Measurements from ENCODE around the gene KIF5A. TPM values are rescaled to one million over a fixed set of nuclear protein-coding genes. Genes with fewer than 3 reads are reported as not detected.
"Not testable (repeated sequence)": the region's sequence is repeated elsewhere in the genome, so short reads cannot be mapped to it uniquely, and the experiment has no call there.

KIF5A gene
- total RNA-seq, 4 donors from 2014 or later: 0.15 to 0.22 (median 0.19) TPM; not detected in 1

- H3K27me3 ChIP-seq: peaks cover 0 to 25% (median 0%) of the 10 kb centered on the region in 4 donors
- no peaks in the 10 kb centered on the region for H3K36me3 ChIP-seq
- H3K9me3 ChIP-seq: no peaks in the 10 kb centered on the region
- H3K27ac ChIP-seq: no peak overlapping the region
- H3K4me3 ChIP-seq: no peak overlapping the region
- 87 to 95% methylated on average over 3 of the region's 3 CpGs for WGBS, 2 donors
- DNase-seq: no peak
- no peak for TF ChIP-seq CTCF (IDR thresholded peaks at IDR 0.05)
- no peak for TF ChIP-seq POLR2A (IDR thresholded peaks at IDR 0.05)
- H3K4me1 ChIP-seq: peaks cover 0 to 7% (median 3%) of the 10 kb centered on the region in 3 donors
- intact Hi-C loops (cut with DNase I): no loop called here
Observed at GRCh38 chr12:57586128-57586527, 36.3 kb downstream of the KIF5A start.

- intact Hi-C loops (cut with DNase I): no loop called here
- no peak overlapping the region for H3K27ac ChIP-seq
- no peaks in the 10 kb centered on the region for H3K9me3 ChIP-seq
- TF ChIP-seq CTCF (IDR thresholded peaks at IDR 0.05) (no peak), POLR2A (IDR thresholded peaks at IDR 0.05) (no peak)
- no peak overlapping the region for H3K4me3 ChIP-seq
- 90 to 91% methylated on average over 3 of the region's 3 CpGs for WGBS, 2 donors
- H3K36me3 ChIP-seq: no peaks in the 10 kb centered on the region
- peaks cover 0 to 25% (median 0%) of the 10 kb centered on the region in 4 donors for H3K27me3 ChIP-seq
- DNase-seq: no peak
- H3K4me1 ChIP-seq: peaks cover 0 to 12% (median 6%) of the 10 kb centered on the region in 3 donors
Observed at GRCh38 chr12:57586832-57587429, 37.1 kb downstream of the KIF5A start.

GRCh38 chr12:57588951-57589610 is 39.2 kb downstream of the KIF5A start:
- H3K36me3 ChIP-seq; H3K4me3 ChIP-seq; H3K27ac ChIP-seq; intact Hi-C loops (cut with DNase I); H3K9me3 ChIP-seq; DNase-seq: not testable (repeated sequence)
- Histone ChIP-seq H3K27me3 (peaks cover 0 to 18% (median 0%) of the 10 kb centered on the region in 4 donors), H3K4me1 (peaks cover 0 to 28% (median 9%) of the 10 kb centered on the region in 3 donors)
- WGBS, 2 donors: 84 to 89% methylated on average over 15 of the region's 15 CpGs

- peaks cover 0 to 18% (median 0%) of the 10 kb centered on the region in 3 donors for H3K36me3 ChIP-seq
- TF ChIP-seq POLR2A (IDR thresholded peaks at IDR 0.05) (no peak), CTCF (IDR thresholded peaks at IDR 0.05) (no peak)
- H3K9me3 ChIP-seq: no peaks in the 10 kb centered on the region
- H3K4me1 ChIP-seq: peaks cover 0 to 28% (median 9%) of the 10 kb centered on the region in 3 donors
- peak overlapping the region; percentile 73 to 94 (median 76) for H3K4me3 ChIP-seq
- 11 to 24% methylated on average over 2 of the region's 2 CpGs for WGBS, 2 donors
- intact Hi-C loops (cut with DNase I): no loop called here
- H3K27ac ChIP-seq: peak overlapping the region; percentile 83 to 85 (median 84)
- DNase-seq: no peak
- peaks cover 0 to 9% (median 0%) of the 10 kb centered on the region in 4 donors for H3K27me3 ChIP-seq
Observed at GRCh38 chr12:57590479-57590863, 40.6 kb downstream of the KIF5A start.

- intact Hi-C loops (cut with DNase I): no loop called here
- H3K4me3 ChIP-seq: peak within 1 kb of the TSS; percentile 73 to 94 (median 76)
- peaks cover 0 to 9% (median 0%) of the 10 kb centered on the region in 4 donors for H3K27me3 ChIP-seq
- 0 to 3% methylated on average over 8 to 17 of the region's 69 CpGs for WGBS, 2 donors
- H3K4me1 ChIP-seq: peaks cover 0 to 28% (median 9%) of the 10 kb centered on the region in 3 donors
- peak within 1 kb of the TSS; percentile 83 to 85 (median 84) for H3K27ac ChIP-seq
- no peaks in the 10 kb centered on the region for H3K9me3 ChIP-seq
- peaks cover 0 to 24% (median 6%) of the 10 kb centered on the region in 3 donors for H3K36me3 ChIP-seq
- DNase-seq: no peak
- TF ChIP-seq CTCF (IDR thresholded peaks at IDR 0.05): peak in 1 of 6 experiments; percentile 31
- peak in 1 of 4 donors; percentile 63 for TF ChIP-seq POLR2A (IDR thresholded peaks at IDR 0.05)
Observed at GRCh38 chr12:57590864-57591781, 41.3 kb downstream of the KIF5A start, which contains the start of gene PIP4K2C. PIP4K2C (plus strand) TSS chr12:57591192; CDS start chr12:57591290, 98 bp downstream.
